ENCODE measurements around the gene LCLAT1. TPM values are rescaled to one million over a fixed set of nuclear protein-coding genes. Genes with fewer than 3 reads are reported as not detected.
A peak's percentile ranks its signal among the peaks of the same experiment; 100 is the strongest.

Gene LCLAT1
- total RNA-seq, 2 donors from 2014 or later, result 18.8 to 28.2 TPM

DNA sequence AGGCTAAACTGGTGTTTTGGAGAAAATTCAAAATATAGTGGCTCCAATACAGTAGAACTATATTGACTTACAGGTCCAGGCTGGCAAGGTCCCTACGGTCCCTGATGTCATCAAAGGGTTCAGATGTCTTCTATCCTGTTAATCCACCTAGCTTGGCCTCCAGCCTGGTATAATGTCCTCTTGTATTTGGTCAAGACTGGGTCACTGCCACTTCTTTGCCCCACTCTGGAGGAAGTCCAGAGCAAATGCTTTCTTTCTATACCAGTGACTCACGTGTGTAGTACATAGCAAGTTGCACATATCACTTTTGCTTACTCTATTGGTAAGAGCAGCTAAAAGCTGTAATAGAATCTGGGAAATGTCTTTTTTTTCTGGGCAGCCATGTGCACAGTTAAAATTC is 80.8 kb downstream of the LCLAT1 start:
- DNase-seq (ENCODE audit: low spot score), result peak; percentile 58
- H3K36me3 ChIP-seq, result no peaks in the 10 kb centered on the region
- H3K4me3 ChIP-seq, result no peak overlapping the region
- no peaks in the 10 kb centered on the region for H3K9me3 ChIP-seq
- intact Hi-C loops (cut with DNase I), result no loop called here
- TF ChIP-seq POLR2A (IDR thresholded peaks at IDR 0.05) (no peak), POLR2AphosphoS5 (IDR thresholded peaks at IDR 0.05) (peak; percentile 35)
- TF ChIP-seq, protein P1, sequence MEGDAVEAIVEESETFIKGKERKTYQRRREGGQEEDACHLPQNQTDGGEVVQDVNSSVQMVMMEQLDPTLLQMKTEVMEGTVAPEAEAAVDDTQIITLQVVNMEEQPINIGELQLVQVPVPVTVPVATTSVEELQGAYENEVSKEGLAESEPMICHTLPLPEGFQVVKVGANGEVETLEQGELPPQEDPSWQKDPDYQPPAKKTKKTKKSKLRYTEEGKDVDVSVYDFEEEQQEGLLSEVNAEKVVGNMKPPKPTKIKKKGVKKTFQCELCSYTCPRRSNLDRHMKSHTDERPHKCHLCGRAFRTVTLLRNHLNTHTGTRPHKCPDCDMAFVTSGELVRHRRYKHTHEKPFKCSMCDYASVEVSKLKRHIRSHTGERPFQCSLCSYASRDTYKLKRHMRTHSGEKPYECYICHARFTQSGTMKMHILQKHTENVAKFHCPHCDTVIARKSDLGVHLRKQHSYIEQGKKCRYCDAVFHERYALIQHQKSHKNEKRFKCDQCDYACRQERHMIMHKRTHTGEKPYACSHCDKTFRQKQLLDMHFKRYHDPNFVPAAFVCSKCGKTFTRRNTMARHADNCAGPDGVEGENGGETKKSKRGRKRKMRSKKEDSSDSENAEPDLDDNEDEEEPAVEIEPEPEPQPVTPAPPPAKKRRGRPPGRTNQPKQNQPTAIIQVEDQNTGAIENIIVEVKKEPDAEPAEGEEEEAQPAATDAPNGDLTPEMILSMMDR (IDR thresholded peaks at IDR 0.05), result no peak
- H3K27ac ChIP-seq, result no peak overlapping the region
- WGBS, result 47% methylated on average over 2 of the region's 2 CpGs
- H3K27me3 ChIP-seq (replicated peaks; ENCODE audit: insufficient read depth), result no peaks in the 10 kb centered on the region
- no peaks in the 10 kb centered on the region for H3K4me1 ChIP-seq (replicated peaks)

DNA sequence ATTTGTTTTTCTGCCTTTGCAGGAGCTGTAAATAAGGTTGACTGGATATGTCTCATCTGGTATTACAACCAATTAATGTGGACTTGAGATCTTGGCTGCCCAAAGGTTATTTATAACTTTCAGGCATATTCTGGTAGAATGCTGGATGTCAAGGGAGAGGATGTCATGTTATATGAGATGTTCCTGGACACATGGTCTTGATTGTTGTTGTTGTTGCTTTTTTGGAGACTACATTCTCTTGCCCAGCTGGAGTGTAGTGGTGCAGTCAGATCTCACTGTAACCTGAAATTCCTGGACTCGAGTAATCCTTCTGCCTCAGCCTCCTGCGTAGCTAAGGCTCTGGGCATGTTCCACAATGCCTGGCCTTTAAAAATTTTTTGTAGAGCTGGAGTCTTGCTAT is 83.3 kb downstream of the LCLAT1 start:
- Histone ChIP-seq H3K27me3 (replicated peaks; ENCODE audit: insufficient read depth) (no peaks in the 10 kb centered on the region), H3K27ac (no peak overlapping the region), H3K36me3 (no peaks in the 10 kb centered on the region), H3K4me1 (replicated peaks) (no peaks in the 10 kb centered on the region), H3K4me3 (no peak overlapping the region), H3K9me3 (no peaks in the 10 kb centered on the region)
- TF ChIP-seq POLR2A (IDR thresholded peaks at IDR 0.05) (no peak), POLR2AphosphoS5 (IDR thresholded peaks at IDR 0.05) (no peak)
- TF ChIP-seq, protein P1 (IDR thresholded peaks at IDR 0.05), result no peak
- intact Hi-C loops (cut with DNase I), result no loop called here
- DNase-seq (ENCODE audit: low spot score), result no peak
- 85% methylated on average over 2 of the region's 2 CpGs for WGBS

DNA sequence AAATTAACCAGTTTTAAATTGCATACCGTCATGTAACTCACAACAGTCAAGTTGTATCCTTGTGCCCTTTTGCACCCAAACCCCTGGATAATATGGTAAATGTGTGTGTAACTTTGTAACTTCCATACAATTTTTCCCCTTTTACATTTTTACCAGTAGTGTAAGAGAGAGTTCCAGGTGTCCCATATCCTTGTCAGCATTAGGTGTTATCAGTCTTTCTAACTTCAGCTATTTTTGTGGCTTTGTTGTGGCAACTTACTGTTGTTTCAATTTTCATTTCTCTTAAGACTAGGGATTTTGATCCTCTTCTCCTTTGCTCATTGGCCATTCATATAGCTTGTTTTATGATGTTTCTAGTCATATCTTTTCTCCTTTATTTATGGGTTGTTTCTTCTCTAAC is 94.6 kb downstream of the LCLAT1 start:
- no peaks in the 10 kb centered on the region for H3K9me3 ChIP-seq
- intact Hi-C loops (cut with DNase I), result no loop called here
- WGBS, result 85% methylated on average over 1 of the region's 1 CpG
- TF ChIP-seq, protein P1 (IDR thresholded peaks at IDR 0.05), result no peak
- TF ChIP-seq POLR2A (IDR thresholded peaks at IDR 0.05) (no peak), POLR2AphosphoS5 (IDR thresholded peaks at IDR 0.05) (no peak)
- H3K27ac ChIP-seq, result no peak overlapping the region
- no peaks in the 10 kb centered on the region for H3K27me3 ChIP-seq (replicated peaks; ENCODE audit: insufficient read depth)
- no peak for DNase-seq (ENCODE audit: low spot score)
- no peaks in the 10 kb centered on the region for H3K4me1 ChIP-seq (replicated peaks)
- no peak overlapping the region for H3K4me3 ChIP-seq
- no peaks in the 10 kb centered on the region for H3K36me3 ChIP-seq

DNA sequence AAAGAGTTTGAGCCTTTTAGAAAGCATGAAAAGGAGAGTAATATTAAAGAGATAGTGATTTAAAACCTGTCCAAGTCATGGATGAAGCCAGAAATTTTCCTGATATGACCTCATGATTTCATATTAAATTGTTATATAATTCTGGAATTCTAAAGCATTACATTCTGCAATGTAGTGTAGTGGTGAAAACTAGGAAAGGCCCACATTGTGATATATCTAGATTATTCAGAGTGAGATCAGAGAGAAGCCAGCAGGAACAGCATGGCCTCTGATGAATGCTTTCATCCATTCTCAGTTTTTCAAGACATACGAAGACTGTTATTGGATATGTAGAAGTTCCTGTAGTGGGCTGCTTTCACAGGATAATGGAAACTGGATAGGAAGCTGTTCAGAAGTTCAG is 98.8 kb downstream of the LCLAT1 start:
- Histone ChIP-seq H3K36me3 (no peaks in the 10 kb centered on the region), H3K4me1 (replicated peaks) (no peaks in the 10 kb centered on the region), H3K4me3 (no peak overlapping the region), H3K27me3 (replicated peaks; ENCODE audit: insufficient read depth) (no peaks in the 10 kb centered on the region), H3K9me3 (no peaks in the 10 kb centered on the region), H3K27ac (no peak overlapping the region)
- WGBS, result 66% methylated on average over 1 of the region's 1 CpG
- DNase-seq (ENCODE audit: low spot score), result no peak
- TF ChIP-seq POLR2A (IDR thresholded peaks at IDR 0.05), result no peak
- TF ChIP-seq POLR2AphosphoS5 (IDR thresholded peaks at IDR 0.05), result no peak
- TF ChIP-seq, protein P1 (IDR thresholded peaks at IDR 0.05), result no peak
- intact Hi-C loops (cut with DNase I), result no loop called here

DNA sequence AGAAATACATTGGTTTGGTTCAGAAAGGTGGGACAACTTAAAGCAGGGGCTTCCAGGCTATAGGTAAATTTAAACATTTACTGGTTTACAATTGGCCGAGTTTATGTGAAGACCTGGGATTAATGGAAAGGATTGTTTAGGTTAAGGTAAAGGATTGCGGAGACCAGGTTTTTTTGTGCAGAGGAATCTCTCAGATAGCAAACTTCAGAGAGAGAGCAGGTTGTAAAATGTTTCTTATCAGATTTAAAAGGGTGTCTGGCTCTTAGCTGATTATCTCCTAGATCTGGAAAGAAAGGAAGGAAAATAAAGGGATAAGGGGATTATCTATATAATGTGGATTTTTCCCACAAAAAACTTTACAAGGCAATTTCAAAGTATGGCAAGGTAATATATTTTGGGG is 101.3 kb downstream of the LCLAT1 start:
- no peak for DNase-seq (ENCODE audit: low spot score)
- Histone ChIP-seq H3K36me3 (no peaks in the 10 kb centered on the region), H3K9me3 (no peaks in the 10 kb centered on the region), H3K4me1 (replicated peaks) (no peaks in the 10 kb centered on the region), H3K27ac (no peak overlapping the region), H3K4me3 (no peak overlapping the region), H3K27me3 (replicated peaks; ENCODE audit: insufficient read depth) (no peaks in the 10 kb centered on the region)
- TF ChIP-seq POLR2A (IDR thresholded peaks at IDR 0.05) (no peak), POLR2AphosphoS5 (IDR thresholded peaks at IDR 0.05) (no peak)
- TF ChIP-seq, protein P1 (IDR thresholded peaks at IDR 0.05), result no peak
- intact Hi-C loops (cut with DNase I), result no loop called here
- 82% methylated on average over 2 of the region's 2 CpGs for WGBS

All from prostate gland (tissue), 2 donors.